ENCODE results near the gene SNRNP25.
A peak's percentile ranks its signal among the peaks of the same experiment; 100 is the strongest.

Gene SNRNP25

DNA sequence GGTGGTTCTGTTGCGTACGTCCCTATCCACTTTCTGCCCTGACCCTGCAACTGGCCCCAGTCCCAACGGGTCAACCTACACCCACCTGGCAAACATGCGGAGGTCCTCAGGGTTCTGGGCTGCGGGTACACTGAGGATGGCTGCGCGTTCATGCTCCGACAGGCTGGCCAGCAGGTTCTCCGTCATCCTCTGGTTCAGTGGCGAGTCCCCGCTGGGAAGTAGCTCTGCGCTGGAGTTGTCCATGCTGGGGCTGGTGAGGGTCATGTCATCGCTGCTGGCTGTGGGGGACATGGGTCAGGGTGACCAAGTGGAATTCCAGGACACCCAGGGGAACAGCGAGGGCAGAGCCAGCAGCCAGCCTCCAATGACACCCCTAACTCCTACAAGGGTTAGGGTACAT is 35.0 kb downstream of the SNRNP25 start:
- no peak for DNase-seq (ENCODE audit: low read depth)
- TF ChIP-seq, protein P1, sequence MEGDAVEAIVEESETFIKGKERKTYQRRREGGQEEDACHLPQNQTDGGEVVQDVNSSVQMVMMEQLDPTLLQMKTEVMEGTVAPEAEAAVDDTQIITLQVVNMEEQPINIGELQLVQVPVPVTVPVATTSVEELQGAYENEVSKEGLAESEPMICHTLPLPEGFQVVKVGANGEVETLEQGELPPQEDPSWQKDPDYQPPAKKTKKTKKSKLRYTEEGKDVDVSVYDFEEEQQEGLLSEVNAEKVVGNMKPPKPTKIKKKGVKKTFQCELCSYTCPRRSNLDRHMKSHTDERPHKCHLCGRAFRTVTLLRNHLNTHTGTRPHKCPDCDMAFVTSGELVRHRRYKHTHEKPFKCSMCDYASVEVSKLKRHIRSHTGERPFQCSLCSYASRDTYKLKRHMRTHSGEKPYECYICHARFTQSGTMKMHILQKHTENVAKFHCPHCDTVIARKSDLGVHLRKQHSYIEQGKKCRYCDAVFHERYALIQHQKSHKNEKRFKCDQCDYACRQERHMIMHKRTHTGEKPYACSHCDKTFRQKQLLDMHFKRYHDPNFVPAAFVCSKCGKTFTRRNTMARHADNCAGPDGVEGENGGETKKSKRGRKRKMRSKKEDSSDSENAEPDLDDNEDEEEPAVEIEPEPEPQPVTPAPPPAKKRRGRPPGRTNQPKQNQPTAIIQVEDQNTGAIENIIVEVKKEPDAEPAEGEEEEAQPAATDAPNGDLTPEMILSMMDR (conservative IDR thresholded peaks at IDR 0.05; ENCODE audit: control insufficient read depth, insufficient read depth, low read depth, low read length): no peak
- no peak overlapping the region for H3K4me3 ChIP-seq (ENCODE audit: control insufficient read depth, low read depth, low read length)

DNA sequence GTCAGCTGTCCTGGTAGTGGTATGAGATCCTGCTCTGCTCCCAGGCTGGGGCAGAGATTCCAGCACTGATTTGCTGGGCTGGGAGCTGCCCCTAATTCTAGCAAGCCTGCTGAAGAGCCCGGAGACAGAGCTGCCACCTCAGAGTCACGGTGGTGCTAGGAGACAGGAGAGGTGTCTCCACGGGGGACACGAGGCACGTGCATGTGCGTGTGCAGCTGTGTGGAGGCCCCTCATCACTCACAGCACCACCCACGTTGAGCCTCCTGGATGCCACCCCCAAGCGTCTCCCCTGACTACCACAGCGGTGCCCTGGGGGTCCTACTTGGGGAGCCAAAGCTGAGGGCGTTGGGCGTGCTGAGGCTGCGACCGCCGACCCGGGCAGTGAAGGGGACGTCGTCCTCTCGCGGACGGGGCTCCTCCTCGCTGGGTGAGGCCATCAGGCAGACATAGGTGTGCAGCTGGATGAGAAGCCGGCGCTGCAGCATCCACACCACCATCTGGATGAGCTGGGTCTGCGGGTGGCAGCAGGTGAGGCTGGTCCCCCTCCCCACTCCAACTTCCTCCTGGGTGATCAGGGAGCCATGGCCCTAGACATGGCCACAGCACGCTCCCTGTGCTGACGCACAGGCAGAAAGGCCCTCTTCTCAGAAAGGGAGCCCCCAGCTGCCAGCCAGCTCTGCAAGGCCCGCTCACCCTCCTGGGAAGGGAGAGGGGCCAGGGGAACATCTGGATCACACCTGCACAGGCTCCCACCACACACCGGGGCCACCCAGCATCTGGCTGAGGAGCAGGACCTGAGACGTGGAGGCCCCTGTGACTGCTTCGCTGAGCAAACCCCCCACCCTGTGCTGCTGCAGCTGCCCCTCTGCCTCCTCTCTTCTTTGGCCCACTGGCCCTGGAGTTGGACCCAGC is 36.0 kb downstream of the SNRNP25 start:
- H3K4me3 ChIP-seq (ENCODE audit: control insufficient read depth, low read depth, low read length): no peak overlapping the region
- DNase-seq (ENCODE audit: low read depth): no peak
- TF ChIP-seq, protein P1 (conservative IDR thresholded peaks at IDR 0.05; ENCODE audit: control insufficient read depth, insufficient read depth, low read depth, low read length): no peak

DNA sequence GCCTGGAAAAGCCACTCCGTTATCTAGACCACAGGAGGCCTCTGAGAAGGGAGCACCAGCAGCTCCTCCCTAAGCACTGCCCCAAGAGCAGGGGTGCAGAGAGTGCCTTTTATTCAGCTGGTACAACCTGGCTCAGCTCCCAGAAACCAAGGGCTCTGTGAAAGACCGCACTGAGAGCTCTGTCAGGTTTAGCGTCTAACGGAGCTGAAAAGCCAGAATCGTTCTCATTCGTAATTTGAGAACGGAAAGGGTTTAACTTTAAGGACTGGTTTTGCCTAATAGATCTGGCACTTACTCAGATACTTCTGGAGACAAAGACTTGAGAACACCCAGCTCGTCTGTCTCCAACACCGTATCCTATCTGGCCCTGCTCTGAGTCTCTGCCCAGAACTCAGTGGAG is 37.9 kb downstream of the SNRNP25 start:
- DNase-seq (ENCODE audit: low read depth): peak; percentile 38
- H3K4me3 ChIP-seq (ENCODE audit: control insufficient read depth, low read depth, low read length): no peak overlapping the region
- TF ChIP-seq, protein P1 (conservative IDR thresholded peaks at IDR 0.05; ENCODE audit: control insufficient read depth, insufficient read depth, low read depth, low read length): no peak

DNA sequence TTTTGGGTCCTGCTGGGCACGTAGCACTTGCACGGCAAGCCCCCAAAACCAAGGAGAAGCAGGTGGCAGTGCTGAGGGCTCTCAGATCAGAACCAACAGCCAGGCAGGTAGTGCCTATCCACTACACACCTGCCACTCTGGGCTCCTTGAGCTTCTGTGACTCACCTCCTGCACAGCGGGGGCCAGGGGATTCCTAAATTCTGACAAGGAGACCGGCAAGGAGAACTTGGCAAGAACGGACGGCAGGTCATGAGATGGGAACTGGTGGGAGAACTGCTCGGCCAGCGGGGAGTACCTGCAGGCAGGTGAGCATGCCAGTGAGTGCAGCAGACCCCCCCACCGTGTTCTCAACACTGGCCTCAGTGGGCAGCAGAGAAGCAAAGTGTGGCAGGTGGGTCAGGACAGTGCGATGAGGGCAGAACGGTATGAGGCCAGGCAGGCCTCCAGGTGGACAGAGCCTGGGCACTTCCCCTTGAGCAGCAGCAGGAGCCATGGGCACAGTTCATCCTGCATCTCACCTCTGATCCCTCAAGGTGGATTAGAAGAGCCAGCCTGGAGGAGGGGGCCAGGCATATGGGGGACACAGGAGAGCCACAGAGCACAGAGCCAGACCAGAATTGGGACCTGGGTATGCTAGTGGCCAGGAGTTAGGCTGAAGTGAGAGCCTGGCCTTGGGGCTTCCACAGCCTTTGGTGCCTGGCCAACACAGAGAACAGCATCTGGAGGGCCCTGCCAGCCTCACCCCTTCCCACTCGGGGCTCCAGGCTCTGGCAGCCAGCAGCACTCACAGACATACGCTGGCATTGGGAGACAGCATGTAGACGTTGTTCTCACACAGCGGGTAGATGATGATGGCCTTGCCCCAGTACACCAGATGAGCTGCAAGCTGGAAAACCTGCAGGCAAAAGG is 39.1 kb downstream of the SNRNP25 start:
- TF ChIP-seq, protein P1 (conservative IDR thresholded peaks at IDR 0.05; ENCODE audit: control insufficient read depth, insufficient read depth, low read depth, low read length): no peak
- DNase-seq (ENCODE audit: low read depth): no peak
- no peak overlapping the region for H3K4me3 ChIP-seq (ENCODE audit: control insufficient read depth, low read depth, low read length)

DNA sequence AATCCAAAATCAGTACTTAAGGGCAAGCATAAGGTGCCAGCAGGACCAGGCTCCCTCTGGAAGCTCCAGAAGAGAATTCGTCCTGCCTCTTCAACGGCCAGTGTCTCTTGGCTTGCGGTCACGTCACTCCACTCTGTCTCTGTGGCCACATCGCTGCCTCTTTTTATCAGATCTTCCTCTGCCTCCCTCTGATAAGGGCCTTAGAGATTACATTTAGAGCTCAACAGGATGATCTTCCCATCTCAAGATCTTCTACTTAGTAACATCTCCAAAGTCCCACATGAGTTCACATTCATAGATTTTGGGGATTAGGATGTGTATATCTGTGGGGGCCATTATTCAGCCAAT is 41.3 kb downstream of the SNRNP25 start:
- H3K4me3 ChIP-seq (ENCODE audit: control insufficient read depth, low read depth, low read length): no peak overlapping the region
- DNase-seq (ENCODE audit: low read depth): no peak
- TF ChIP-seq, protein P1 (conservative IDR thresholded peaks at IDR 0.05; ENCODE audit: control insufficient read depth, insufficient read depth, low read depth, low read length): no peak

DNA sequence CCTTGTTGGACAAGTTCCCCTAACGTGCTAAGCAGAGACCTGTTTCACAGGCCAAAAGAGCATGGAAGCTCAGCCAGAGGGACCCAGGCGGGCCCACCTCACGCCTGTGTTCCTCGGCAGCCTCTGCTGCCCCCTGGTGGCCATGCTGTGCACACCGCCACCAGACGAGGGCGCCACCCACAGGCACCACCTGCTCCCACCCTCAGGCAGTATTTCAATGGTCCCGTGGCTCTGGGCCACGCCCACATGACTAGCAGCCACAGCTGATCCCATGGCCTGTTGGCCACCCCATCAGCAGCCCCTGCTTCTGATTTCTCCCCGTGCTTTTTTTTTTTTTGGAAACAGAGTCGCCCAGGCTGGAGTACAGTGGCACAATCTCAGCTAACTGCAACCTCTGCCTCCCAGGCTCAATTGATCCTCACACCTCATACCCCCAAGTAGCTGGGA is 43.3 kb downstream of the SNRNP25 start:
- no peak overlapping the region for H3K4me3 ChIP-seq (ENCODE audit: control insufficient read depth, low read depth, low read length)
- DNase-seq (ENCODE audit: low read depth): peak; percentile 88
- TF ChIP-seq, protein P1 (conservative IDR thresholded peaks at IDR 0.05; ENCODE audit: control insufficient read depth, insufficient read depth, low read depth, low read length): peak; percentile 97
